Activated naive CD8-positive, alpha-beta T cell treated with anti-CD3 and anti-CD28 coated beads, Interleukin-2, amount 10 ng/mL, durations not matched to agents 7 days and 5 days (primary cell): ENCODE results near the gene ZNF554. TPM values are rescaled to one million over a fixed set of nuclear protein-coding genes. Genes with fewer than 3 reads are reported as not detected.
A peak's percentile ranks its signal among the peaks of the same experiment; 100 is the strongest.
"Not testable (repeated sequence)": the region's sequence is repeated elsewhere in the genome, so short reads cannot be mapped to it uniquely, and the experiment has no call there.

Experiments used
- ATAC-seq: fragments of 150-1000 bp; cut with Tn5 transposase; one replicate; pipeline ENCODE4 v1.10.0; 2021; ENCODE audit warnings: low read depth, moderate library complexity
- POLR2A ChIA-PET: fragments of 350-600 bp; sonication (Branson Sonifier 250); formaldehyde crosslinking; loops from one replicate; lab custom pipeline; 2021; ENCODE audit warnings: antibody characterized with exemption; lab: Charles Lee
- DNase-seq: peaks from one replicate; pipeline ENCODE4 v3.0.0; 2021
- H3K27ac Mint-ChIP-seq: one replicate; pipeline ENCODE4 v1.8.0; 2022; ENCODE audit warnings: mild to moderate bottlenecking, mixed read lengths
- H3K27me3 Mint-ChIP-seq: one replicate; pipeline ENCODE4 v1.8.0; 2022; ENCODE audit warnings: mild to moderate bottlenecking, moderate library complexity, mixed read lengths
- H3K36me3 Mint-ChIP-seq: one replicate; pipeline ENCODE4 v1.8.0; 2021; ENCODE audit warnings: mild to moderate bottlenecking, mixed read lengths
- H3K4me1 Mint-ChIP-seq: one replicate; pipeline ENCODE4 v1.8.0; 2021; ENCODE audit warnings: mixed read lengths
- H3K4me3 Mint-ChIP-seq: one replicate; pipeline ENCODE4 v1.8.0; 2022; ENCODE audit warnings: mild to moderate bottlenecking, moderate library complexity, mixed read lengths
- H3K9me3 Mint-ChIP-seq: one replicate; pipeline ENCODE4 v1.8.0; 2021; ENCODE audit warnings: mixed read lengths
- total RNA-seq, 2 experiments: library from RNA; stranded (reverse); gene quantifications; one replicate each; pipeline ENCODE4 v1.2.3, GENCODE V29; 2021

ZNF554 gene
- total RNA-seq, 2 experiments from 2014 or later, result 3.6 to 5.0 TPM

GRCh38 chr19:2782936-2783780, 36.5 kb upstream of the ZNF554 start, which contains the start of gene SGTA:
Gene SGTA (minus strand): TSS chr19:2783273. CDS start chr19:2769068, 14,205 bp downstream.
- Mint-ChIP-seq H3K4me3 (peak within 1 kb of the TSS; percentile 89), H3K27me3 (no peaks in the 10 kb centered on the region), H3K9me3 (no peaks in the 10 kb centered on the region), H3K36me3 (no peaks in the 10 kb centered on the region), H3K4me1 (peaks cover 32% of the 10 kb centered on the region), H3K27ac (peak within 1 kb of the TSS; percentile 90)
- ATAC-seq (peak; percentile 69), DNase-seq (peak; percentile 93)
- POLR2A ChIA-PET, result interaction anchor here (1.1 to 1.3 kb wide), 2 partner anchors 44 to 307 kb away, joined by 4 to 5 read pairs; partner anchors contain the start of genes GADD45B and SLC39A3

DNA sequence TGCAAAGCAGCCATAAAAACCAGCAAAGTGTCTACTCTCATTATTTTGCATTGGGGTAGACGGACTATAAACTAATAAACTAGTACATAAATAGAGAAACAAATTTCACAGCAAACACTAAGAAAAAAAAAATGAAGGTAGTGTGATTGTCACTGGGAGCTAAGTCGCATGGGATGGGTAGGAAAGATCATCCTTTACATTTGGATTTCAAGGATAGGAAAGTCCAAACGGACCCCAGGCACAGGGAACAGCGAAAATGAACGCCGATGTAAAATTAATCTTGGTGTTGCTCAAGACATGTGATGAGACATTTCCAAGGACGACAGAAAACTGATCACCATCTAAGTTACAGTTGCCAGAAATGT, 35.9 kb upstream of the ZNF554 start:
- peak overlapping the region; percentile 89 for H3K4me3 Mint-ChIP-seq
- POLR2A ChIA-PET, result interaction anchor here (1.1 to 1.3 kb wide), 2 partner anchors 44 to 308 kb away, joined by 4 to 5 read pairs; partner anchors contain the start of genes GADD45B and SLC39A3
- no peaks in the 10 kb centered on the region for H3K27me3 Mint-ChIP-seq
- H3K4me1 Mint-ChIP-seq, result peaks cover 33% of the 10 kb centered on the region
- no peaks in the 10 kb centered on the region for H3K36me3 Mint-ChIP-seq
- ATAC-seq (no peak), DNase-seq (no peak)
- no peaks in the 10 kb centered on the region for H3K9me3 Mint-ChIP-seq
- peak overlapping the region; percentile 90 for H3K27ac Mint-ChIP-seq

GRCh38 chr19:2785244-2785997, 34.2 kb upstream of the ZNF554 start, which contains the start of gene THOP1:
Gene THOP1 (plus strand): TSS chr19:2785503. CDS start chr19:2785663, 160 bp downstream.
- Mint-ChIP-seq H3K4me1 (peaks cover 29% of the 10 kb centered on the region), H3K27ac (peak within 1 kb of the TSS; percentile 61), H3K9me3 (no peaks in the 10 kb centered on the region), H3K27me3 (no peaks in the 10 kb centered on the region), H3K36me3 (no peaks in the 10 kb centered on the region), H3K4me3 (peak within 1 kb of the TSS; percentile 89)
- POLR2A ChIA-PET, result interaction anchor here (1.0 to 1.4 kb wide), 6 partner anchors 10 to 358 kb away, joined by 3 to 8 read pairs (median 3); partner anchors contain the start of genes SLC39A3, TIMM13 and ZNF555
- ATAC-seq (peak; percentile 90), DNase-seq (peak; percentile 97)

DNA sequence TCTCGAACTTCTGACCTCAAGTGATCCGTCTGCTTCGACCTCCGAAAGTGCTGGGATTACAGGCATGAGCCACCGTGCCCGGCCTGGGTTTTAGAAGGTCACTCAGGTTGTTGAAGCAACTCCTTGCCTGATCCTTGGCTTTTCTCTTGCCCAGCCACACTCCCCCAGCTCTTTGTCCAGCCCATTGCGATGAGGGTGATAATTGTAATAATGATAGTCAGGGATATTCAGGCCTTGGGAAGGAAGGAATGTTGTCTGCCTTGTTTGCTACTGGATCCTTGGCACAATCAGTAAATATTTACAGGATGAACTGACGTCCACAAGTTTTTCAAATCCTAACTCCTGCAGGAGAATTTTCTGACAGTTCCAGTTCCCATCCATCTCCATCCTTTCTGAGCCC, 32.6 kb upstream of the ZNF554 start:
- ATAC-seq (no peak), DNase-seq (no peak)
- peak overlapping the region; percentile 51 for H3K27ac Mint-ChIP-seq
- H3K4me1 Mint-ChIP-seq, result peaks cover 17% of the 10 kb centered on the region
- no peaks in the 10 kb centered on the region for H3K9me3 Mint-ChIP-seq
- POLR2A ChIA-PET, result no interaction called here
- peaks cover 2% of the 10 kb centered on the region for H3K36me3 Mint-ChIP-seq
- no peaks in the 10 kb centered on the region for H3K27me3 Mint-ChIP-seq
- peak overlapping the region; percentile 40 for H3K4me3 Mint-ChIP-seq

DNA sequence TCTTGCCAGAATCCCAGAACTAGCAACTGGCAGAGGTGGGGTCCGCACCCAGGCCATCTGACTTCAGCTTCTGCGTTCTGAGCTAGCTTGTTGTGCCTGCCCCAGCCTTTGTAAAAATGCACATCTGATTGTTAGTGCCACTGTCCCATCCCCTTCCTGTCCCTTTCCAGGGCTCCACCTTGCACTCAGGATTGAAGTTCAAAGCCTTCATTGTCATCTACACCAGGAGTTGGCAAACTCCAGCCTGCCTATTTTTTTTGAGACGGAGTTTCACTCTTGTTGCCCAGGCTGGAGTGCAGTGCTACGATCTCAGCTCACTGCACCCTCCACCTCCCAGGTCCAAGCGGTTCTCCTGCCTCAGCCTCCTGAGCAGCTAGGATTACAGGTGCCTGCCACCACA, 31.4 kb upstream of the ZNF554 start:
- POLR2A ChIA-PET, result no interaction called here
- peaks cover 8% of the 10 kb centered on the region for H3K36me3 Mint-ChIP-seq
- H3K27ac Mint-ChIP-seq, result peak overlapping the region; percentile 45
- peak overlapping the region; percentile 28 for H3K4me3 Mint-ChIP-seq
- DNase-seq, result no peak
- H3K27me3 Mint-ChIP-seq, result no peaks in the 10 kb centered on the region
- ATAC-seq, result no peak
- H3K4me1 Mint-ChIP-seq, result peaks cover 12% of the 10 kb centered on the region
- H3K9me3 Mint-ChIP-seq, result no peaks in the 10 kb centered on the region

GRCh38 chr19:2790194-2790556, 29.5 kb upstream of the ZNF554 start:
- POLR2A ChIA-PET, result no interaction called here
- ATAC-seq (no peak), DNase-seq (no peak)
- Mint-ChIP-seq H3K27ac (no peak overlapping the region), H3K9me3 (no peaks in the 10 kb centered on the region), H3K36me3 (peaks cover 11% of the 10 kb centered on the region), H3K27me3 (no peaks in the 10 kb centered on the region), H3K4me1 (peaks cover 5% of the 10 kb centered on the region), H3K4me3 (no peak overlapping the region)

GRCh38 chr19:2790557-2791271, 29.0 kb upstream of the ZNF554 start:
- DNase-seq (no peak), ATAC-seq (no peak)
- no peak overlapping the region for H3K27ac Mint-ChIP-seq
- no peak overlapping the region for H3K4me3 Mint-ChIP-seq
- peaks cover 11% of the 10 kb centered on the region for H3K36me3 Mint-ChIP-seq
- POLR2A ChIA-PET, result no interaction called here
- peaks cover 5% of the 10 kb centered on the region for H3K4me1 Mint-ChIP-seq
- no peaks in the 10 kb centered on the region for H3K27me3 Mint-ChIP-seq
- H3K9me3 Mint-ChIP-seq, result no peaks in the 10 kb centered on the region

DNA sequence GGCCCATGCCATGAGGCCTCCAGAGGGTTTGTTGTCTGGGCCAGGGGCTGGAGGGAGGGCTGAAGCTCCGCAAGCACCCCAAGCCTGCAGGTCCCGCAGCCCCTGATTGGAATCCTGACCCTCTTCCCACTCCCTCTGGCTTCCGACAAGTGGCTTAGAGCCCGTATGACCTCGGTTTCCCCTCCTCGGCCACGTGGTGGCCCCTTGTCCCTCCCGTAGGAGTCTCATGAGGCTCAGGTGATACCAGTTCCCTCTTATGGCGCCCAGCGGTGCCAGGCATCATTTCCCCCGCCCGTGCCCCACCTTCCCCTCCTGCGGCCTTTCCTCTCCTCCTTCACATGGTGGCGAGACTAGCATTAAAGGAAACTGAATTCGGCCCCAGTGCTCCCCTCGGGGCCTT, 28.2 kb upstream of the ZNF554 start:
- no peak overlapping the region for H3K4me3 Mint-ChIP-seq
- H3K27me3 Mint-ChIP-seq, result no peaks in the 10 kb centered on the region
- H3K9me3 Mint-ChIP-seq, result no peaks in the 10 kb centered on the region
- no peak overlapping the region for H3K27ac Mint-ChIP-seq
- POLR2A ChIA-PET, result no interaction called here
- peaks cover 12% of the 10 kb centered on the region for H3K36me3 Mint-ChIP-seq
- ATAC-seq (no peak), DNase-seq (no peak)
- peaks cover 3% of the 10 kb centered on the region for H3K4me1 Mint-ChIP-seq

- peaks cover 12% of the 10 kb centered on the region for H3K36me3 Mint-ChIP-seq
- H3K4me3 Mint-ChIP-seq, result no peak overlapping the region
- no peaks in the 10 kb centered on the region for H3K9me3 Mint-ChIP-seq
- H3K27me3 Mint-ChIP-seq, result no peaks in the 10 kb centered on the region
- POLR2A ChIA-PET, result no interaction called here
- DNase-seq (no peak), ATAC-seq (no peak)
- peaks cover 3% of the 10 kb centered on the region for H3K4me1 Mint-ChIP-seq
- no peak overlapping the region for H3K27ac Mint-ChIP-seq
These were observed 27.8 kb upstream of the ZNF554 start for GRCh38 chr19:2791876-2792275.

GRCh38 chr19:2792666-2793065, 27.0 kb upstream of the ZNF554 start:
- H3K27me3 Mint-ChIP-seq, DNase-seq, H3K4me1 Mint-ChIP-seq, H3K9me3 Mint-ChIP-seq, H3K4me3 Mint-ChIP-seq, ATAC-seq, H3K27ac Mint-ChIP-seq, POLR2A ChIA-PET: not testable (repeated sequence)
- H3K36me3 Mint-ChIP-seq, result peaks cover 12% of the 10 kb centered on the region

DNA sequence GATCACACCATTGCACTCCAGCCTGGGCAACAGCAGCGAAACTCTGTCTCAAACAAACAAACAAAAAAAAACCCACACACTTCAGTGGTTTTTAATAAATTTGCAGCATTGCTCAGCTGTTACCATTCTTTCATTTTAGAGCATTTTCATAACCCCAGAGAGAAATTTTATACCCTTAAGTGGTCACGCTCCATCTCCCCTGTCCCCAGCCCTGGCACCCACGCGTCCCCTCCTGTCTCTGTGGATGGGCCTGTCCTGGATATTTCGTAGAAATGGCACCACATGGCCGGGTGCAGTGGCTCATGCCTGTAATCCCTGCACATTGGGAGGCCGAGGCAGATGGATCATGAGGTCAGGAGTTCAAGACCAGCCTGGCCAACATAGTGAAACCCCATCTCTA, 26.5 kb upstream of the ZNF554 start:
- Mint-ChIP-seq H3K4me3 (no peak overlapping the region), H3K27ac (no peak overlapping the region), H3K36me3 (peaks cover 12% of the 10 kb centered on the region), H3K9me3 (no peaks in the 10 kb centered on the region), H3K4me1 (peaks cover 2% of the 10 kb centered on the region), H3K27me3 (no peaks in the 10 kb centered on the region)
- ATAC-seq, result no peak
- POLR2A ChIA-PET, result no interaction called here
- DNase-seq, result no peak

GRCh38 chr19:2793577-2793976, 26.1 kb upstream of the ZNF554 start:
- no peaks in the 10 kb centered on the region for H3K27me3 Mint-ChIP-seq
- ATAC-seq (no peak), DNase-seq (no peak)
- H3K4me3 Mint-ChIP-seq, result no peak overlapping the region
- POLR2A ChIA-PET, result interaction anchor here (0.6 kb wide), 1 partner anchor 118 kb away, joined by 4 read pairs; no protein-coding TSS in a partner anchor
- H3K36me3 Mint-ChIP-seq, result peaks cover 12% of the 10 kb centered on the region
- no peak overlapping the region for H3K27ac Mint-ChIP-seq
- H3K4me1 Mint-ChIP-seq, result no peaks in the 10 kb centered on the region
- no peaks in the 10 kb centered on the region for H3K9me3 Mint-ChIP-seq
